ENCODE measurements around the gene ARHGAP6. TPM values are rescaled to one million over a fixed set of nuclear protein-coding genes. Genes with fewer than 3 reads are reported as not detected.

Gene ARHGAP6
- total and polyA plus RNA-seq, 2 of the 13 experiments (the other 11 are each of a cell fraction or from before 2014, with no cell fraction given) = 0.11 TPM; not detected in 1

DNA sequence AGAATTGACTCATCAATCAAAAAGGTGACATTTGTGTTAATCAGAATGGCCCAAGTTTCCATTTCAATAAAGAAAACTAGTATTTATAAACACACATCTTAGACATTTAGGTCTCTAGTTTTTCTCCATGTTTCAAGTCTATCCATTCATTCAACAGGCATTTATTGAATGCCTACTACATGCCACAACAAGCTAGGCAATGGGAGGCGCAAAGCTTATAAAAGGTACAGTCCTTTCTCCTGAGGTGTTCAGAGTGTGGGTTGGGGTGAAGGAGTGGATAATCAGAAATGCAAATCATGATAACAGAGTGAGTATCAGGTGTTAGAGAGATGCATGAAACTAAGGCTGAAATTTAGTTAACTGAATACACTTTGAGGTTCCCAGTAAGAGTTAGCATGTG is 476.6 kb downstream of the ARHGAP6 start:
- DNase-seq (ENCODE audit: low spot score) (no peak), FAIRE-seq (no peak), ATAC-seq (no peak)
- H3K27me3 ChIP-seq (ENCODE audit: control insufficient read depth in 1 of 2, insufficient read depth in 2 of 2, low read length in 2 of 2) = no peaks in the 10 kb centered on the region
- H3K9me3 ChIP-seq (ENCODE audit: low read length) = no peaks in the 10 kb centered on the region
- no peak overlapping the region for H3K9ac ChIP-seq (ENCODE audit: insufficient read depth, low read depth, low read length)
- H3K4me2 ChIP-seq (ENCODE audit: low read depth, low read length) = no peak overlapping the region
- no peaks in the 10 kb centered on the region for H4K20me1 ChIP-seq (ENCODE audit: insufficient read depth, low read length)
- ChIA-PET CTCF (ENCODE audit: low intra/inter-chr PET ratio, low total read pairs) (no interaction called here), POLR2A (no interaction called here)
- no TSS peak for BruUV-seq (replicated peaks)
- H3K27ac ChIP-seq (ENCODE audit: extremely low read length, insufficient read depth, low read length) = no peak overlapping the region
- no peaks in the 10 kb centered on the region for H3K79me2 ChIP-seq (ENCODE audit: insufficient read depth, low read length)
- H3K36me3 ChIP-seq (replicated peaks in 1 of 2; ENCODE audit: control insufficient read depth in 1 of 2, insufficient read depth in 2 of 2, low read length in 2 of 2) = no peaks in the 10 kb centered on the region
- TF ChIP-seq ZNF441 (CRISPR knock-in tag; IDR thresholded peaks at IDR 0.05; ENCODE audit: borderline replicate concordance) = no peak
- no peak for TF ChIP-seq GFI1 (CRISPR knock-in tag; IDR thresholded peaks at IDR 0.05; ENCODE audit: borderline replicate concordance)
- WGBS (ENCODE audit: low lambda C conversion rate) = 85% methylated on average over 1 of the region's 1 CpG
- in situ Hi-C loops (cut with HindIII; ENCODE audit: extremely low pct_ligation_motif_present, low pct_unique_long_range_greater_than_20kb) = no loop called here
- intact Hi-C loops (cut with micrococcal nuclease; ENCODE audit: unreplicated experiment) = no loop called here
- H3K4me1 ChIP-seq (ENCODE audit: insufficient read depth, low read length) = no peaks in the 10 kb centered on the region
- H2AFZ ChIP-seq (ENCODE audit: low read length) = no peak overlapping the region
- H3K4me3 ChIP-seq (replicated peaks in 1 of 3; ENCODE audit: insufficient read depth in 1 of 3, low read depth in 2 of 3, low read length in 3 of 3) = no peak overlapping the region

DNA sequence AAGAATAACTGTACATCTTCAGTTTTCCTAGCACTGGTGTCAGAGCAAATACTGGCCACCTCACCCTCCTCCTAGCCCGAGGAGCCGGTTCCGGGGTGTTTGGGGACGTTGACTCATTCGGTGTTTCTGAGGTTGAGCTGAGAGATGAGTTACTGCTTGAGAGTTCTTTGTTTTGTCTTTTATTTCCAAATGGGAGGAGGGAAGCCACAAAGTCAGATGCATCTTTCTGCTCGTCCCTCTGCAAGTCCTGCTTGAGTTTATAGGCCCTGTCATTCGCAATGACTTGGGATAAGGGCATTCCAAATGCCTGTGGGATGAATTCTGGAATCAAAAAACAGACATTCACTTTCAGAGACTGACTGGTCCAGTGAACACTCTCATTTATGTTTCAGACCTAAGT is 477.1 kb downstream of the ARHGAP6 start:
- H3K36me3 ChIP-seq (replicated peaks in 1 of 2; ENCODE audit: control insufficient read depth in 1 of 2, insufficient read depth in 2 of 2, low read length in 2 of 2) = no peaks in the 10 kb centered on the region
- no peaks in the 10 kb centered on the region for H3K9me3 ChIP-seq (ENCODE audit: low read length)
- no TSS peak for BruUV-seq (replicated peaks)
- no peaks in the 10 kb centered on the region for H3K4me1 ChIP-seq (ENCODE audit: insufficient read depth, low read length)
- DNase-seq (ENCODE audit: low spot score) (no peak), ATAC-seq (no peak), FAIRE-seq (no peak)
- ChIA-PET CTCF (ENCODE audit: low intra/inter-chr PET ratio, low total read pairs) (no interaction called here), POLR2A (no interaction called here)
- no peak overlapping the region for H2AFZ ChIP-seq (ENCODE audit: low read length)
- 0% methylated on average over 2 of the region's 7 CpGs for WGBS (ENCODE audit: low lambda C conversion rate)
- no peak overlapping the region for H3K4me2 ChIP-seq (ENCODE audit: low read depth, low read length)
- H3K27me3 ChIP-seq (ENCODE audit: control insufficient read depth in 1 of 2, insufficient read depth in 2 of 2, low read length in 2 of 2) = no peaks in the 10 kb centered on the region
- in situ Hi-C loops (cut with HindIII; ENCODE audit: extremely low pct_ligation_motif_present, low pct_unique_long_range_greater_than_20kb) = no loop called here
- H3K79me2 ChIP-seq (ENCODE audit: insufficient read depth, low read length) = no peaks in the 10 kb centered on the region
- H3K9ac ChIP-seq (ENCODE audit: insufficient read depth, low read depth, low read length) = no peak overlapping the region
- intact Hi-C loops (cut with micrococcal nuclease; ENCODE audit: unreplicated experiment) = no loop called here
- H3K27ac ChIP-seq (ENCODE audit: extremely low read length, insufficient read depth, low read length) = no peak overlapping the region
- no peaks in the 10 kb centered on the region for H4K20me1 ChIP-seq (ENCODE audit: insufficient read depth, low read length)
- TF ChIP-seq AKNA (CRISPR knock-in tag; IDR thresholded peaks at IDR 0.05; ENCODE audit: borderline replicate concordance) = no peak
- no peak overlapping the region for H3K4me3 ChIP-seq (replicated peaks in 1 of 3; ENCODE audit: insufficient read depth in 1 of 3, low read depth in 2 of 3, low read length in 3 of 3)

All from HepG2 (cell line).